ENCODE data around the gene RNF130.

- TF ChIP-seq CTCF (IDR thresholded peaks at IDR 0.05; ENCODE audit: low read depth, low read length, missing input control) (no peak), EGR1 (IDR thresholded peaks at IDR 0.05; ENCODE audit: low read depth in 2 of 2) (no peak), RXRA (IDR thresholded peaks at IDR 0.05) (no peak), JUND (IDR thresholded peaks at IDR 0.05) (no peak), SP1 (IDR thresholded peaks at IDR 0.05) (no peak), NR2F2 (IDR thresholded peaks at IDR 0.05) (no peak), YY1 (IDR thresholded peaks at IDR 0.05) (no peak), HNF4A (conservative IDR thresholded peaks at IDR 0.05) (no peak), GABPA (IDR thresholded peaks at IDR 0.05 in 1 of 2, conservative IDR thresholded peaks at IDR 0.05 in 1 of 2) (no peak), TAF1 (conservative IDR thresholded peaks at IDR 0.05) (no peak), RAD21 (IDR thresholded peaks at IDR 0.05) (no peak), MAX (IDR thresholded peaks at IDR 0.05) (no peak)
- TF ChIP-seq, protein P1, sequence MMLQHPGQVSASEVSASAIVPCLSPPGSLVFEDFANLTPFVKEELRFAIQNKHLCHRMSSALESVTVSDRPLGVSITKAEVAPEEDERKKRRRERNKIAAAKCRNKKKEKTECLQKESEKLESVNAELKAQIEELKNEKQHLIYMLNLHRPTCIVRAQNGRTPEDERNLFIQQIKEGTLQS (IDR thresholded peaks at IDR 0.05), result no peak
- TF ChIP-seq, protein P2, sequence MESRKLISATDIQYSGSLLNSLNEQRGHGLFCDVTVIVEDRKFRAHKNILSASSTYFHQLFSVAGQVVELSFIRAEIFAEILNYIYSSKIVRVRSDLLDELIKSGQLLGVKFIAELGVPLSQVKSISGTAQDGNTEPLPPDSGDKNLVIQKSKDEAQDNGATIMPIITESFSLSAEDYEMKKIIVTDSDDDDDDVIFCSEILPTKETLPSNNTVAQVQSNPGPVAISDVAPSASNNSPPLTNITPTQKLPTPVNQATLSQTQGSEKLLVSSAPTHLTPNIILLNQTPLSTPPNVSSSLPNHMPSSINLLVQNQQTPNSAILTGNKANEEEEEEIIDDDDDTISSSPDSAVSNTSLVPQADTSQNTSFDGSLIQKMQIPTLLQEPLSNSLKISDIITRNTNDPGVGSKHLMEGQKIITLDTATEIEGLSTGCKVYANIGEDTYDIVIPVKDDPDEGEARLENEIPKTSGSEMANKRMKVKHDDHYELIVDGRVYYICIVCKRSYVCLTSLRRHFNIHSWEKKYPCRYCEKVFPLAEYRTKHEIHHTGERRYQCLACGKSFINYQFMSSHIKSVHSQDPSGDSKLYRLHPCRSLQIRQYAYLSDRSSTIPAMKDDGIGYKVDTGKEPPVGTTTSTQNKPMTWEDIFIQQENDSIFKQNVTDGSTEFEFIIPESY (IDR thresholded peaks at IDR 0.05), result no peak
Observed at GRCh38 chr5:180001136-180001535, 70.4 kb downstream of the RNF130 start.
